ENCODE results near the gene KRTAP6-2.

DNA sequence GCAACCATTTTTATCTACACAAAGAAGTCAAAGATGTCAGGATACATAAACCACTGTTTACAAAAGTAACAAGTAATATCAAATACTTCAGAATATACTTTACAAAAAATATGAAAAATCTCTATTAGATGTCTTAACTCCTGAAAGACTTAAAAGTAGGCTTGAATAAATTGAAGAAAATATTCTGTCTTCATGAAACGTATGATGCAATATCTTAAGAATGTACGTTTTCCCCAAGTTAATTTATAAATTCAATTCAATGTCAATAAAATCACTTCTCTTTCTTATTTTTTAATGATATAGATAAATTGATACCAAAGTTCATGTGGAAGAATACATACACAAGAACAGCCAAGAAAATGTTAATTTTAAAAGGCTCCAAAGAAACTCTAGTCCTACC, 43.6 kb downstream of the KRTAP6-2 start:
- TF ChIP-seq POLR2A (IDR thresholded peaks at IDR 0.05), result no peak
- TF ChIP-seq, protein P1, sequence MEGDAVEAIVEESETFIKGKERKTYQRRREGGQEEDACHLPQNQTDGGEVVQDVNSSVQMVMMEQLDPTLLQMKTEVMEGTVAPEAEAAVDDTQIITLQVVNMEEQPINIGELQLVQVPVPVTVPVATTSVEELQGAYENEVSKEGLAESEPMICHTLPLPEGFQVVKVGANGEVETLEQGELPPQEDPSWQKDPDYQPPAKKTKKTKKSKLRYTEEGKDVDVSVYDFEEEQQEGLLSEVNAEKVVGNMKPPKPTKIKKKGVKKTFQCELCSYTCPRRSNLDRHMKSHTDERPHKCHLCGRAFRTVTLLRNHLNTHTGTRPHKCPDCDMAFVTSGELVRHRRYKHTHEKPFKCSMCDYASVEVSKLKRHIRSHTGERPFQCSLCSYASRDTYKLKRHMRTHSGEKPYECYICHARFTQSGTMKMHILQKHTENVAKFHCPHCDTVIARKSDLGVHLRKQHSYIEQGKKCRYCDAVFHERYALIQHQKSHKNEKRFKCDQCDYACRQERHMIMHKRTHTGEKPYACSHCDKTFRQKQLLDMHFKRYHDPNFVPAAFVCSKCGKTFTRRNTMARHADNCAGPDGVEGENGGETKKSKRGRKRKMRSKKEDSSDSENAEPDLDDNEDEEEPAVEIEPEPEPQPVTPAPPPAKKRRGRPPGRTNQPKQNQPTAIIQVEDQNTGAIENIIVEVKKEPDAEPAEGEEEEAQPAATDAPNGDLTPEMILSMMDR (IDR thresholded peaks at IDR 0.05), result no peak
